GM23338 (cell line): Measurements from ENCODE around the gene ETFA.

Source experiments
- CREB1 ChIP-seq: fragments of 250-450 bp; sonication (Bioruptor Pico); IDR thresholded peaks from 2 replicates; pipeline ENCODE4 v1.5.0; 2020; ENCODE audit warnings: low read depth, mild to moderate bottlenecking, moderate library complexity
- CTCF ChIP-seq, 2 experiments: fragments of 200-600 bp in 1 of 2; sonication (generic) in 1 of 2; conservative IDR thresholded peaks; 2 replicates each; pipeline versions ENCODE4 v1.5.1 to v1.6.1; 2016 to 2017; ENCODE audit warnings: antibody characterized with exemption in 2 of 2, low read depth in 2 of 2, mild to moderate bottlenecking in 2 of 2, moderate library complexity in 1 of 2
- ETS1 ChIP-seq: IDR thresholded peaks from 2 replicates; pipeline ENCODE4 v1.6.1; 2016; ENCODE audit warnings: antibody characterized with exemption
- EZH2 ChIP-seq: fragments of 200-600 bp; sonication (generic); IDR thresholded peaks from one replicate; pipeline ENCODE4 v1.8.0; 2017; ENCODE audit warnings: antibody characterized with exemption, mild to moderate bottlenecking, low read depth; ENCODE audit not compliant: unreplicated experiment
- EZH2phosphoT487 ChIP-seq: fragments of 200-600 bp; sonication (generic); IDR thresholded peaks from one replicate; pipeline ENCODE4 v1.8.1; 2018; ENCODE audit warnings: antibody characterized with exemption; ENCODE audit not compliant: unreplicated experiment
- JUNB ChIP-seq: IDR thresholded peaks from one replicate; pipeline ENCODE4 v1.6.1; 2016; ENCODE audit warnings: antibody characterized with exemption; ENCODE audit not compliant: unreplicated experiment
- NANOG ChIP-seq: IDR thresholded peaks from 2 replicates; pipeline ENCODE4 v1.6.1; 2016; ENCODE audit warnings: antibody characterized with exemption, borderline replicate concordance
- POLR2AphosphoS5 ChIP-seq: IDR thresholded peaks from 2 replicates; pipeline ENCODE4 v1.6.1; 2016; ENCODE audit warnings: antibody characterized with exemption, low read depth
- REST ChIP-seq: IDR thresholded peaks from one replicate; pipeline ENCODE4 v1.6.1; 2018; ENCODE audit warnings: antibody characterized with exemption; ENCODE audit not compliant: unreplicated experiment
- ZNF114 ChIP-seq: fragments of 250-450 bp; sonication (Bioruptor Pico); IDR thresholded peaks from 2 replicates; pipeline ENCODE4 v1.5.0; 2020; ENCODE audit warnings: mild to moderate bottlenecking, moderate library complexity
- ZNF331 ChIP-seq: fragments of 250-450 bp; sonication (Bioruptor Pico); IDR thresholded peaks from 2 replicates; pipeline ENCODE4 v1.5.0; 2020; ENCODE audit warnings: low read depth, mild to moderate bottlenecking, moderate library complexity
- ZNF462 ChIP-seq: fragments of 250-450 bp; sonication (Bioruptor Pico); IDR thresholded peaks from 2 replicates; pipeline ENCODE4 v1.5.0; 2020; ENCODE audit warnings: mild to moderate bottlenecking, moderate library complexity

- TF ChIP-seq CTCF (conservative IDR thresholded peaks at IDR 0.05; ENCODE audit: low read depth in 2 of 2) (no peak), CREB1 (no peak), EZH2phosphoT487 (no peak), POLR2AphosphoS5 (no peak), NANOG (no peak), EZH2 (no peak), JUNB (no peak), ZNF114 (CRISPR knock-in tag) (no peak), REST (no peak), ZNF331 (CRISPR knock-in tag) (no peak), ZNF462 (no peak), ETS1 (no peak)
Measured at GRCh38 chr15:76289582-76289981, 21.7 kb downstream of the ETFA start.
